MM.1S (cell line): ENCODE measurements around the gene INPP4B.

Source experiments
- CTCF ChIP-seq: fragments of 300-600 bp; sonication (generic); IDR thresholded peaks from 2 replicates; pipeline ENCODE4 v1.5.1; 2016; ENCODE audit warnings: antibody characterized with exemption, low read length, mixed read lengths
- EZH2 ChIP-seq: fragments of 300-600 bp; sonication (generic); optimal IDR thresholded peaks from 2 replicates; pipeline ENCODE3; 2017; ENCODE audit warnings: low read depth, mild to moderate bottlenecking, antibody characterized with exemption, low read length, mixed read lengths

DNA sequence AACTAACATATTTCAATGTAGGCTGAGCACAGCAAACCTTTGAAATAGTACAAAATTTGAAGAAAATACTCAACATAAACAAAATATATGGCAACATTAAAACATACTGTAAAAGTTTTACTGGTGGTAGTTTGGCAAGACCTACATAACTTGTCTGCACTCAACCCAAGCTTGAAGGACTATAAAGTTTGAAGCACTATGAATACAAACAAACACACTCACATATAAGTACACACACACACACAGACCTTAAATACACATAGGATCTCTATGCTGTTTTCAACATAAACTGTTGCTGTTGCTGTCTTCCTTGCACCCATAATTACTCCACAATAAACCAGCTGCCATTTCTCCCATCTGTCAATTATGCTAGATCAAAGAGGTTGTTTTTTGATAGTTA lies 620.1 kb downstream of the INPP4B start:
- no peak for TF ChIP-seq CTCF
- no peak for TF ChIP-seq EZH2
